Measurements from ENCODE around the gene MEGF6.

MEGF6 gene

GRCh38 chr1:3566003-3566885, 45.1 kb downstream of the MEGF6 start:
- TF ChIP-seq GATA1 (IDR thresholded peaks at IDR 0.05; ENCODE audit: low read depth, low read length) (no peak), POLR2A (IDR thresholded peaks at IDR 0.05; ENCODE audit: low read length) (no peak)

GRCh38 chr1:3564921-3565831, 46.1 kb downstream of the MEGF6 start:
- TF ChIP-seq POLR2A (IDR thresholded peaks at IDR 0.05; ENCODE audit: low read length) (no peak), GATA1 (IDR thresholded peaks at IDR 0.05; ENCODE audit: low read depth, low read length) (no peak)
- DNase-seq, result peak; percentile 29 to 58

More at GRCh38 chr1:3566003-3566885, 45.1 kb downstream of the MEGF6 start:
- DNase-seq, result no peak

GRCh38 chr1:3563610-3564009, 47.7 kb downstream of the MEGF6 start:
- DNase-seq, result no peak

GRCh38 chr1:3563125-3563524, 48.2 kb downstream of the MEGF6 start:
- no peak for TF ChIP-seq POLR2A (IDR thresholded peaks at IDR 0.05; ENCODE audit: low read length)
- no peak for TF ChIP-seq GATA1 (IDR thresholded peaks at IDR 0.05; ENCODE audit: low read depth, low read length)
- DNase-seq, result no peak

More at GRCh38 chr1:3563610-3564009, 47.7 kb downstream of the MEGF6 start:
- TF ChIP-seq POLR2A (IDR thresholded peaks at IDR 0.05; ENCODE audit: low read length), result no peak

GRCh38 chr1:3562712-3563111, 48.6 kb downstream of the MEGF6 start:
- TF ChIP-seq GATA1 (IDR thresholded peaks at IDR 0.05; ENCODE audit: low read depth, low read length), result no peak
- TF ChIP-seq POLR2A (IDR thresholded peaks at IDR 0.05; ENCODE audit: low read length), result no peak
- no peak for DNase-seq

GRCh38 chr1:3561702-3562101, 49.6 kb downstream of the MEGF6 start:
- TF ChIP-seq GATA1 (IDR thresholded peaks at IDR 0.05; ENCODE audit: low read depth, low read length), result no peak
- no peak for TF ChIP-seq POLR2A (IDR thresholded peaks at IDR 0.05; ENCODE audit: low read length)
- no peak for DNase-seq

GRCh38 chr1:3560981-3561380, 50.3 kb downstream of the MEGF6 start:
- no peak for DNase-seq
- no peak for TF ChIP-seq GATA1 (IDR thresholded peaks at IDR 0.05; ENCODE audit: low read depth, low read length)
- no peak for TF ChIP-seq POLR2A (IDR thresholded peaks at IDR 0.05; ENCODE audit: low read length)

GRCh38 chr1:3560251-3560871, 50.9 kb downstream of the MEGF6 start:
- DNase-seq, result no peak
- no peak for TF ChIP-seq GATA1 (IDR thresholded peaks at IDR 0.05; ENCODE audit: low read depth, low read length)
- TF ChIP-seq POLR2A (IDR thresholded peaks at IDR 0.05; ENCODE audit: low read length), result no peak

- no peak for DNase-seq
- TF ChIP-seq POLR2A (IDR thresholded peaks at IDR 0.05; ENCODE audit: low read length), result no peak
- TF ChIP-seq GATA1 (IDR thresholded peaks at IDR 0.05; ENCODE audit: low read depth, low read length), result no peak
Observed at GRCh38 chr1:3558036-3558726, 53.1 kb downstream of the MEGF6 start.

- DNase-seq, result no peak
- TF ChIP-seq GATA1 (IDR thresholded peaks at IDR 0.05; ENCODE audit: low read depth, low read length), result no peak
- TF ChIP-seq POLR2A (IDR thresholded peaks at IDR 0.05; ENCODE audit: low read length), result no peak
Observed at GRCh38 chr1:3557366-3557765, 53.9 kb downstream of the MEGF6 start.

GRCh38 chr1:3556336-3556735, 55.0 kb downstream of the MEGF6 start:
- DNase-seq, result no peak
- no peak for TF ChIP-seq POLR2A (IDR thresholded peaks at IDR 0.05; ENCODE audit: low read length)
- no peak for TF ChIP-seq GATA1 (IDR thresholded peaks at IDR 0.05; ENCODE audit: low read depth, low read length)

- no peak for DNase-seq
- TF ChIP-seq POLR2A (IDR thresholded peaks at IDR 0.05; ENCODE audit: low read length) (no peak), GATA1 (IDR thresholded peaks at IDR 0.05; ENCODE audit: low read depth, low read length) (no peak)
Observed at GRCh38 chr1:3555131-3555920, 56.0 kb downstream of the MEGF6 start.

GRCh38 chr1:3553940-3554223, 57.4 kb downstream of the MEGF6 start:
- no peak for DNase-seq
- no peak for TF ChIP-seq POLR2A (IDR thresholded peaks at IDR 0.05; ENCODE audit: low read length)
- no peak for TF ChIP-seq GATA1 (IDR thresholded peaks at IDR 0.05; ENCODE audit: low read depth, low read length)

Data from erythroblast (primary cell).